ENCODE data around the gene LY6G5B.

DNA sequence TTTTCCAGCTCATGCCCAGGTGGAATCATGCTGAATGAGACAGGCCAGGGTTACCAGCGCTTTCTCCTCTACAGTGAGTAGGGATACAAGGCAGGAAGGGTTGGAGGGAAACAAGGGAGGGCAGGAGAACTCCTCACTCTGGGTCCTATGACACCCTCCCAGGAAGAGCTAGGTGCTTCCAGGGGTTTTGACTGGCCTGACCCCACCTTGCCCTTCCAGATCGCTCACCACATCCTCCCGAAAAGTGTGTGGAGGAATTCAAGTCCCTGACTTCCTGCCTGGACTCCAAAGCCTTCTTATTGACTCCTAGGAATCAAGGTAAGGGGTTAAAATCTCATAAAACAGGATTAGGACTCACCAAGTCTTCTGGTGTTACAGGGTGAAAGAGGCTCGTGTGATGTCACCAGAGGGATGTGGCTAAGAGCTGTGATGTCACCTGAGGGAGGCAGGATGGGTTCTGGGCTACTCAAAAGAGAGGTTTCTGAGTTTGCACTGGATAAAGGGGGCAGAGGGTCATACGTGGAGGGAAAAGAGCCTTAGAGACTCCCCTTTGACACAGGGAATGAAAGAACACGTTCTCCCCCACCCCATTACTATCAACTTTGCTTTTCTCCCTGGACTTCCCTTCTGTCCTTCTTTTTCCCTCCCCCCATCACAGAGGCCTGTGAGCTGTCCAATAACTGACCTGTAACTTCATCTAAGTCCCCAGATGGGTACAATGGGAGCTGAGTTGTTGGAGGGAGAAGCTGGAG is 12.2 kb upstream of the LY6G5B start:
- TF ChIP-seq, protein P1, sequence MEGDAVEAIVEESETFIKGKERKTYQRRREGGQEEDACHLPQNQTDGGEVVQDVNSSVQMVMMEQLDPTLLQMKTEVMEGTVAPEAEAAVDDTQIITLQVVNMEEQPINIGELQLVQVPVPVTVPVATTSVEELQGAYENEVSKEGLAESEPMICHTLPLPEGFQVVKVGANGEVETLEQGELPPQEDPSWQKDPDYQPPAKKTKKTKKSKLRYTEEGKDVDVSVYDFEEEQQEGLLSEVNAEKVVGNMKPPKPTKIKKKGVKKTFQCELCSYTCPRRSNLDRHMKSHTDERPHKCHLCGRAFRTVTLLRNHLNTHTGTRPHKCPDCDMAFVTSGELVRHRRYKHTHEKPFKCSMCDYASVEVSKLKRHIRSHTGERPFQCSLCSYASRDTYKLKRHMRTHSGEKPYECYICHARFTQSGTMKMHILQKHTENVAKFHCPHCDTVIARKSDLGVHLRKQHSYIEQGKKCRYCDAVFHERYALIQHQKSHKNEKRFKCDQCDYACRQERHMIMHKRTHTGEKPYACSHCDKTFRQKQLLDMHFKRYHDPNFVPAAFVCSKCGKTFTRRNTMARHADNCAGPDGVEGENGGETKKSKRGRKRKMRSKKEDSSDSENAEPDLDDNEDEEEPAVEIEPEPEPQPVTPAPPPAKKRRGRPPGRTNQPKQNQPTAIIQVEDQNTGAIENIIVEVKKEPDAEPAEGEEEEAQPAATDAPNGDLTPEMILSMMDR (IDR thresholded peaks at IDR 0.05; ENCODE audit: low read length): no peak
- no peak for TF ChIP-seq EZH2 (IDR thresholded peaks at IDR 0.05; ENCODE audit: borderline replicate concordance, low read length)

Measured in OCI-LY1 (cell line).